Fibroblast of lung (primary cell): ENCODE measurements around the gene NEK7. TPM values are rescaled to one million over a fixed set of nuclear protein-coding genes. Genes with fewer than 3 reads are reported as not detected.

Source experiments
- DNase-seq, 2 donors: peaks; one replicate each; pipeline versions ENCODE4 v3.0.0 to v3.0.0-alpha.2; 2010; ENCODE audit warnings: low read depth in 2 of 2
- H2AFZ ChIP-seq: 2 replicates; pipeline ENCODE4 v1.5.1; 2012; ENCODE audit warnings: low read length, control low read depth, inconsistent platforms
- H3K27ac ChIP-seq: 2 replicates; pipeline ENCODE4 v1.5.1; 2011; ENCODE audit warnings: low read length, control low read depth; ENCODE audit not compliant: insufficient read depth
- H3K27me3 ChIP-seq: 2 replicates; pipeline ENCODE4 v1.5.1; 2011; ENCODE audit warnings: mild to moderate bottlenecking, low read length; ENCODE audit not compliant: control insufficient read depth, insufficient read depth
- H3K36me3 ChIP-seq: 2 replicates; pipeline ENCODE4 v1.5.1; 2011; ENCODE audit warnings: low read length; ENCODE audit not compliant: control insufficient read depth, insufficient read depth
- H3K4me1 ChIP-seq: 2 replicates; pipeline ENCODE4 v1.5.1; 2011; ENCODE audit warnings: low read length; ENCODE audit not compliant: control insufficient read depth, insufficient read depth; ENCODE audit errors: extremely low read depth
- H3K4me2 ChIP-seq: 2 replicates; pipeline ENCODE4 v1.5.1; 2011; ENCODE audit warnings: low read length, control low read depth; ENCODE audit not compliant: insufficient read depth; ENCODE audit errors: extremely low read depth
- H3K4me3 ChIP-seq, 4 experiments: fragments of 200-600 bp in 1 of 4; sonication (generic) in 1 of 4; replicated peaks in 1 of 4; 2 replicates each; pipeline ENCODE4 v1.5.1; 2011 to 2016; ENCODE audit warnings: low read length in 4 of 4, low read depth in 3 of 4, mild to moderate bottlenecking in 3 of 4, control low read depth in 2 of 4, inconsistent platforms in 1 of 4, mixed read lengths in 1 of 4; ENCODE audit not compliant: insufficient read depth in 1 of 4; ENCODE audit errors: control extremely low read depth in 1 of 4
- H3K79me2 ChIP-seq: 2 replicates; pipeline ENCODE4 v1.5.1; 2012; ENCODE audit warnings: mild to moderate bottlenecking, low read length, inconsistent platforms; ENCODE audit not compliant: control insufficient read depth, insufficient read depth
- H3K9ac ChIP-seq: 2 replicates; pipeline ENCODE4 v1.5.1; 2011; ENCODE audit warnings: mild to moderate bottlenecking, low read length, control low read depth; ENCODE audit not compliant: insufficient read depth
- H3K9me3 ChIP-seq: 2 replicates; pipeline ENCODE4 v1.5.1; 2012; ENCODE audit warnings: low read depth, low read length; ENCODE audit not compliant: control insufficient read depth, insufficient read depth
- H4K20me1 ChIP-seq: 2 replicates; pipeline ENCODE4 v1.5.1; 2011; ENCODE audit warnings: low read length; ENCODE audit not compliant: control insufficient read depth, insufficient read depth; ENCODE audit errors: extremely low read depth
- CTCF ChIP-seq, 2 donors: IDR thresholded peaks in 1 of 2; conservative IDR thresholded peaks in 1 of 2; 1 replicate in 1 of 2; 2 replicates in 1 of 2; pipeline ENCODE4 v1.5.1; 2011 to 2012; ENCODE audit warnings: low read length in 2 of 2, control low read depth in 1 of 2, inconsistent platforms in 1 of 2, low read depth in 1 of 2, mild to moderate bottlenecking in 1 of 2
- EZH2 ChIP-seq: IDR thresholded peaks from 2 replicates; pipeline ENCODE4 v1.5.1; 2012; ENCODE audit warnings: low read length, control low read depth, mild to moderate bottlenecking; ENCODE audit errors: missing control alignments
- polyA plus RNA-seq, 2 donors: library from polyadenylated mRNA; depleted of rRNA in 1 of 2; stranded (reverse) in 1 of 2; unstranded in 1 of 2; fragments of >200 nt; gene quantifications; 2 replicates each; pipeline ENCODE4 v1.2.1, GENCODE V29; 2011 to 2012; ENCODE audit warnings: missing spikeins in 1 of 2
- total RNA-seq: library from RNA; depleted of rRNA; stranded (reverse); fragments of >200 nt; gene quantifications from 2 replicates; pipeline ENCODE4 v1.2.1, GENCODE V29; 2014

Gene NEK7
- total and polyA plus RNA-seq, 2 donors (not counting 1 experiment from before 2014, with no cell fraction given), result 90.5 to 207 TPM

GRCh38 chr1:198258491-198258890 lies 101.7 kb downstream of the NEK7 start:
- peaks cover 10% of the 10 kb centered on the region for H3K4me1 ChIP-seq
- peak overlapping the region in 1 of 4 experiments; percentile 18 for H3K4me3 ChIP-seq
- H3K9ac ChIP-seq, result no peak overlapping the region
- H3K4me2 ChIP-seq, result peak overlapping the region; percentile 55
- H4K20me1 ChIP-seq, result no peaks in the 10 kb centered on the region
- peaks cover 16% of the 10 kb centered on the region for H3K79me2 ChIP-seq
- no peak for TF ChIP-seq CTCF (conservative IDR thresholded peaks at IDR 0.05 in 1 of 2, IDR thresholded peaks at IDR 0.05 in 1 of 2; ENCODE audit: low read depth in 1 of 2, low read length in 2 of 2)
- no peak for TF ChIP-seq EZH2
- no peaks in the 10 kb centered on the region for H3K27me3 ChIP-seq
- DNase-seq, result peak; percentile 68 to 92
- peak overlapping the region; percentile 43 for H3K27ac ChIP-seq
- no peaks in the 10 kb centered on the region for H3K9me3 ChIP-seq
- no peaks in the 10 kb centered on the region for H3K36me3 ChIP-seq
- H2AFZ ChIP-seq, result no peak overlapping the region

- Histone ChIP-seq H3K4me2 (peak overlapping the region; percentile 55), H2AFZ (no peak overlapping the region), H3K9ac (no peak overlapping the region), H3K4me1 (peaks cover 6% of the 10 kb centered on the region), H3K4me3 (peak overlapping the region in 1 of 4 experiments; percentile 2), H3K9me3 (no peaks in the 10 kb centered on the region), H4K20me1 (no peaks in the 10 kb centered on the region), H3K27me3 (no peaks in the 10 kb centered on the region), H3K79me2 (peaks cover 16% of the 10 kb centered on the region), H3K27ac (peak overlapping the region; percentile 3), H3K36me3 (no peaks in the 10 kb centered on the region)
- TF ChIP-seq CTCF (conservative IDR thresholded peaks at IDR 0.05 in 1 of 2, IDR thresholded peaks at IDR 0.05 in 1 of 2; ENCODE audit: low read depth in 1 of 2, low read length in 2 of 2) (no peak), EZH2 (no peak)
- DNase-seq, result peak in 1 of 2 donors; percentile 36
These were observed 102.7 kb downstream of the NEK7 start for GRCh38 chr1:198259333-198260074.

- no peak for DNase-seq
- H3K27me3 ChIP-seq, result no peaks in the 10 kb centered on the region
- no peaks in the 10 kb centered on the region for H4K20me1 ChIP-seq
- H3K9me3 ChIP-seq, result no peaks in the 10 kb centered on the region
- no peak overlapping the region for H3K4me3 ChIP-seq
- H3K79me2 ChIP-seq, result peaks cover 11% of the 10 kb centered on the region
- no peak overlapping the region for H3K9ac ChIP-seq
- H2AFZ ChIP-seq, result no peak overlapping the region
- peaks cover 6% of the 10 kb centered on the region for H3K4me1 ChIP-seq
- H3K27ac ChIP-seq, result no peak overlapping the region
- no peak overlapping the region for H3K4me2 ChIP-seq
- no peaks in the 10 kb centered on the region for H3K36me3 ChIP-seq
- TF ChIP-seq EZH2, result no peak
- TF ChIP-seq CTCF (conservative IDR thresholded peaks at IDR 0.05 in 1 of 2, IDR thresholded peaks at IDR 0.05 in 1 of 2; ENCODE audit: low read depth in 1 of 2, low read length in 2 of 2), result no peak
These were observed 105.1 kb downstream of the NEK7 start for GRCh38 chr1:198261886-198262285.
